RWPE2 (cell line): ENCODE data around the gene XAGE3.
"Not testable (repeated sequence)": the region's sequence is repeated elsewhere in the genome, so short reads cannot be mapped to it uniquely, and the experiment has no call there.

Experiments
- ATAC-seq: fragments of 200-7000 bp; cut with Tn5 transposase; 3 replicates; pipeline ENCODE4 v1.9.1; 2021; ENCODE audit warnings: low read depth
- DNase-seq: peaks from one replicate; pipeline ENCODE4 v3.0.0-alpha.2; 2020; ENCODE audit warnings: low spot score
- H3K27ac ChIP-seq: fragments of 450-650 bp; 2 replicates; pipeline ENCODE4 v1.5.1; 2017; ENCODE audit warnings: mild to moderate bottlenecking; ENCODE audit not compliant: poor library complexity, severe bottlenecking
- H3K27me3 ChIP-seq: fragments of 250-450 bp; sonication (Bioruptor Pico); 2 replicates; pipeline ENCODE4 v1.5.1; 2021; ENCODE audit warnings: mild to moderate bottlenecking, moderate library complexity; ENCODE audit not compliant: insufficient read depth, poor library complexity, severe bottlenecking
- H3K36me3 ChIP-seq: fragments of 250-450 bp; sonication (Bioruptor Pico); 2 replicates; pipeline ENCODE4 v1.5.1; 2020; ENCODE audit warnings: low read depth, mild to moderate bottlenecking, moderate library complexity
- H3K4me1 ChIP-seq: fragments of 250-450 bp; sonication (Bioruptor Pico); 2 replicates; pipeline ENCODE4 v1.5.1; 2021; ENCODE audit warnings: mild to moderate bottlenecking, moderate library complexity; ENCODE audit not compliant: insufficient read depth, poor library complexity, severe bottlenecking
- H3K4me3 ChIP-seq: fragments of 250-450 bp; sonication (Bioruptor Pico); 2 replicates; pipeline ENCODE4 v1.5.1; 2021; ENCODE audit warnings: mild to moderate bottlenecking, moderate library complexity; ENCODE audit not compliant: severe bottlenecking
- H3K9me3 ChIP-seq: fragments of 250-450 bp; sonication (Bioruptor Pico); 2 replicates; pipeline ENCODE4 v1.5.1; 2021; ENCODE audit warnings: mild to moderate bottlenecking, moderate library complexity; ENCODE audit not compliant: severe bottlenecking
- TF ChIP-seq, protein P1 (sequence below): fragments of 450-650 bp; IDR thresholded peaks from one replicate; pipeline ENCODE4 v1.5.1; 2017; ENCODE audit warnings: mild to moderate bottlenecking, moderate library complexity; ENCODE audit not compliant: poor library complexity, severe bottlenecking

Gene XAGE3, protein sequence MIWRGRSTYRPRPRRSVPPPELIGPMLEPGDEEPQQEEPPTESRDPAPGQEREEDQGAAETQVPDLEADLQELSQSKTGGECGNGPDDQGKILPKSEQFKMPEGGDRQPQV

DNA sequence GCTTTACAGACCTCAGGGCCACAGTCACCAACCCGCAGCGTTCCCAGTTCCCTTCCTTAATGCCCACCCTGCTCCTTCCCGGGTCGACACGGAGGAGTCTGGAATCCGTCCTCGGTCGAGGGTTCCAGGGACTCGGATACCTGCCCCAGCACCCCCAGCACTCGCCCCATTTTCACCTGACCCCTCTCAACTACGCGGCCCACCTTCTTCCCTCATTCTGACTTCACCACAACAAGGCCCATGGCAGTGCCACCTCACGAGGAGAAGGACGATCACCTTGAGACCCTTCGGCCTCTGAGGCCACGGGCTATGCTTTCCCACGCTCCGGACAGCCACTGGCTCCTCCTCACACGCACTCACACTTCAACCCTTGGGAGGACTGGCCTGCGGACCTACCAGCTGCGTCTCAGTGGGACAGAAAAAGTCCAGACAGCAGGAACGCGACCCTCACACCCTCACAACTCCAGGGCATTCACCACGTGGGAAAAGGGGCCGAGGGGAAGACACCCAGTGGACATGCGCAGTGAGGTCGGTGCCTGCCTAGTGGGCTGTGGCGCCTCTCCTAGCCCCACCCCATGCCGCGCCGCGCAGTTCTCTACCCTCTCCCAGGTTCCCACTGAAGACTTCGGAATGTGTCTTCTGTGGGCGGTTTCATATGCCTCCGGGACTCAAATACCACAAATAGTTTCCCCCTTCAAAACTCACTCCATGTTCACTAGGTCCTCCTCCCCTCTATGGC, at the start of gene XAGE3:
Gene XAGE3, minus strand, starts transcription at position 474 of the 739 bp plus-strand sequence. CDS start 950 bp downstream, outside the sequence.
- H3K4me1 ChIP-seq = no peaks in the 10 kb centered on the region
- ATAC-seq = no peak
- no peaks in the 10 kb centered on the region for H3K36me3 ChIP-seq
- H3K9me3 ChIP-seq = no peaks in the 10 kb centered on the region
- H3K27ac ChIP-seq = no peak within 1 kb of the TSS
- H3K27me3 ChIP-seq = no peaks in the 10 kb centered on the region
- no peak within 1 kb of the TSS for H3K4me3 ChIP-seq
- TF ChIP-seq, protein P1, sequence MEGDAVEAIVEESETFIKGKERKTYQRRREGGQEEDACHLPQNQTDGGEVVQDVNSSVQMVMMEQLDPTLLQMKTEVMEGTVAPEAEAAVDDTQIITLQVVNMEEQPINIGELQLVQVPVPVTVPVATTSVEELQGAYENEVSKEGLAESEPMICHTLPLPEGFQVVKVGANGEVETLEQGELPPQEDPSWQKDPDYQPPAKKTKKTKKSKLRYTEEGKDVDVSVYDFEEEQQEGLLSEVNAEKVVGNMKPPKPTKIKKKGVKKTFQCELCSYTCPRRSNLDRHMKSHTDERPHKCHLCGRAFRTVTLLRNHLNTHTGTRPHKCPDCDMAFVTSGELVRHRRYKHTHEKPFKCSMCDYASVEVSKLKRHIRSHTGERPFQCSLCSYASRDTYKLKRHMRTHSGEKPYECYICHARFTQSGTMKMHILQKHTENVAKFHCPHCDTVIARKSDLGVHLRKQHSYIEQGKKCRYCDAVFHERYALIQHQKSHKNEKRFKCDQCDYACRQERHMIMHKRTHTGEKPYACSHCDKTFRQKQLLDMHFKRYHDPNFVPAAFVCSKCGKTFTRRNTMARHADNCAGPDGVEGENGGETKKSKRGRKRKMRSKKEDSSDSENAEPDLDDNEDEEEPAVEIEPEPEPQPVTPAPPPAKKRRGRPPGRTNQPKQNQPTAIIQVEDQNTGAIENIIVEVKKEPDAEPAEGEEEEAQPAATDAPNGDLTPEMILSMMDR = no peak
- DNase-seq = peak; percentile 19

DNA sequence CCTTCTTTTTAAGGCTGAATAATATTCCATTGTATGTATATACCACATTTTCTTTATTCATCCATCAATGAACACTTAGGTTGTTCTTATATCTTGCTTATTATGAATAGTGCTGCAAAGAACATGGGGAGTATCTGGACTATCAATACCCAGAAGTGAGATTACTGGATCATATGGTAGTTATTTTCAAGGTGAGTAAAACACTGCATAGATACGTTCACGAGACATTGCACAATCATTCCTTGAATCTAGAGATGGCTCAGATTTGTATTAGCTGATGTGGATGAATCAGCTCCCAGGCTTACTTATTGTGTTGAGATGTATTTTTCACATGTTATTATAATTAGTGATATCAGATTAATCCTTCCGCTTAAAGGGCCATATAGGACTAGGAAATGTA, 46.8 kb upstream of the XAGE3 start:
- H3K27me3 ChIP-seq, ATAC-seq, H3K9me3 ChIP-seq, DNase-seq, H3K27ac ChIP-seq, H3K4me1 ChIP-seq, H3K36me3 ChIP-seq, H3K4me3 ChIP-seq: not testable (repeated sequence)

DNA sequence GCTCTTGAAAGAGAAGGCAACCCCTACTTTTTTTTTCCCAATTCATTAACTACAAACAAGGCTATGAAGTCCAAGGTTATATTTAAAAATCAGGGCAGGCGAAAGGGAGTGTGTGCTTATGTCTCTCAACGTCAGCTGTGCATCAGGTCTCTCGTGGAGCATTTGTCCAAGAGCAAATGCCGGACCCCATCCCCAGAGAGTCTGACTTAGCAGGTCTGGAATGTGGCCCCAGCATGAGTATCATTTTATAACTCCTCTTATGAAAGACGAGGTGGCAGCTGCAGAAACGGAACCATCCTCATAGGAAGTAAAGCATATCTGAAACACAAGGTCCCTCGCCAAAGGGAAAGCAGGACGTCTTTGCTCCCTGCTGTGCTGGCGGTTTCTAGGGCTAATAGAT, 45.8 kb upstream of the XAGE3 start:
- H3K4me1 ChIP-seq, H3K4me3 ChIP-seq, DNase-seq, H3K27ac ChIP-seq, ATAC-seq, H3K36me3 ChIP-seq, H3K9me3 ChIP-seq, H3K27me3 ChIP-seq: not testable (repeated sequence)

DNA sequence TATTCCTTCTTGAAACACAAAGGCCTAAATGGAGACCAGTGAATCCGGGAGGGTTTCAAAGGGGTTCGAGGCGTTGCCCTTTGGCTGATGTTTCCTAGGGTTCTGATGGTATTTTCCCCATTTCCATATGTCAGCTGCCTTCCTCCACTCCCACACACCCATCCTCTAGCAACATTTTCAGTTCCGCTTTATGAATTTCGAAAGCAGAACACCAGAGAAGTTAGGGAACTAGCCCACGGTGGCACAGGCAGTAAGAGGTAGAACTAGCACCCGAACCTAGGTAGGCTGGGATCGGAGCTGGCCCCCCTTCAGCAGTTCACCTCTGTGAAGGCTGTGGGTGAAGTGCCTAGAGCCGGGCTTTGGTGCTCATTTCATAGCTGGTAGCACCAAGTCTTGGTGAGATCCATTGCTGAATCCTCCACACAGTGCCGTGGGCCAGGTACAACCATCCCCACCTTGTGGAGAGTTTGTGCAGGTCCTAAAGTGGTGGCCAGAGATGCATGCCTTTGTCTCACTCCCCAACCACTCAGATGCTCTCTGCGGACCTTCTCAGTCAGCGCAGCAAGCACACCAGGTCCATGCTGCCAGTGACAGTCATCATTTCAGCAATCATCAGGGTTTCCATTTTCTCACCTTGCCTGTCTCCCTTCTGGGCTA, 41.6 kb upstream of the XAGE3 start:
- not testable (repeated sequence) for H3K27me3 ChIP-seq, DNase-seq, H3K36me3 ChIP-seq, H3K27ac ChIP-seq, H3K4me1 ChIP-seq, ATAC-seq, H3K4me3 ChIP-seq, H3K9me3 ChIP-seq

DNA sequence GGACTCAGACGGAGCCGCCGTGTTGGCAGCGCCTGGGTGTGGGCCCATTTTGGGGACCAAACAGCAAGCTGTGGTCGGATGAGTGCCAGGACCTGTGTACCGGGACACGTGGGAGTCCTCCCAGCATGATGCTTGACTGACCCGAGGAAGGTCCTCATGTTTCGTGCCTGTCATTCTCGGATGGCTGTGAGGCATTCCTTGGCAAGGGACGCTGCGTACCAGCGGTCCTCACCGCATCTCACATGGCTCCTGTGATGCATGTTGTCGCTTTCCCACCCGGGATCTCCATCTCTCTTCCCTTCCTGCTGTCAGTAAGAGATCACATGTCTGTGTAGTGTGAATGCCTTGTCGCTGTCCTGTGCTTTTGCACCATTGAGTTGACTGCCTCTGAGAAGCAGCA, 40.0 kb upstream of the XAGE3 start:
- not testable (repeated sequence) for H3K4me1 ChIP-seq, DNase-seq, H3K27me3 ChIP-seq, H3K27ac ChIP-seq, H3K9me3 ChIP-seq, H3K4me3 ChIP-seq, ATAC-seq, H3K36me3 ChIP-seq

DNA sequence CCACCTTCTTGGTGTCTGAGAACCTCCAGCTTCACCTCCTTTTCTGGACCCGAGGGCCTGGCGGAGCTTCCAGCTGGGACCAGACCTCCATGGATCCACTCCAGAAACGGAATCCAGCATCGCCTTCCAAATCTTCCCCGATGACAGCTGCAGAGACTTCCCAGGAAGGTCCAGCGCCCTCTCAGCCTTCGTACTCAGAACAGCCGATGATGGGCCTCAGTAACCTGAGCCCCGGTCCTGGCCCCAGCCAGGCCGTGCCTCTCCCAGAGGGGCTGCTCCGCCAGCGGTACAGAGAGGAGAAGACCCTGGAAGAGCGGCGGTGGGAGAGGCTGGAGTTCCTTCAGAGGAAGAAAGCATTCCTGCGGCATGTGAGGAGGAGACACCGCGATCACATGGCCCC, 39.3 kb upstream of the XAGE3 start:
- not testable (repeated sequence) for ATAC-seq, H3K27me3 ChIP-seq, H3K4me1 ChIP-seq, DNase-seq, H3K9me3 ChIP-seq, H3K36me3 ChIP-seq, H3K27ac ChIP-seq, H3K4me3 ChIP-seq

DNA sequence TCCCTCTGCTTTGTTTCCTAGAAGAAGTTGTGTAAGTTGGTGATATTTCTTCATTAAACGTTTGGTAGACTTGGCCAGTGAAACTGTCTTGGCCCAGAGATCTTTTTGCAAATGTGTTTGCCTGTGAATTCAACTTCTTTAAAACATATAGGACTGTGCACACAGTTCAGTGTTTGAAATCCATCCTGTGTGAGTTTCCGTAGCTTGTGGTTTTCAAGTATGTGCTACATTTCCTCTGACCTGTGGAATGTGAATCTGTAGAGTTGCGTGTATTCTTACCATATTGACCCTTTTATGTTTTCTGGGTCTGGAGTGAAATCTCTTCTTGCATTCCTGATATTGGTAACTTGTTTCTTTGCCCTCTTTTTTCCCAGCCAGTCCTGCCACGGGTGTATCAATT, 38.2 kb upstream of the XAGE3 start:
- not testable (repeated sequence) for ATAC-seq, H3K36me3 ChIP-seq, H3K9me3 ChIP-seq, H3K4me3 ChIP-seq, H3K27me3 ChIP-seq, H3K27ac ChIP-seq, DNase-seq, H3K4me1 ChIP-seq

DNA sequence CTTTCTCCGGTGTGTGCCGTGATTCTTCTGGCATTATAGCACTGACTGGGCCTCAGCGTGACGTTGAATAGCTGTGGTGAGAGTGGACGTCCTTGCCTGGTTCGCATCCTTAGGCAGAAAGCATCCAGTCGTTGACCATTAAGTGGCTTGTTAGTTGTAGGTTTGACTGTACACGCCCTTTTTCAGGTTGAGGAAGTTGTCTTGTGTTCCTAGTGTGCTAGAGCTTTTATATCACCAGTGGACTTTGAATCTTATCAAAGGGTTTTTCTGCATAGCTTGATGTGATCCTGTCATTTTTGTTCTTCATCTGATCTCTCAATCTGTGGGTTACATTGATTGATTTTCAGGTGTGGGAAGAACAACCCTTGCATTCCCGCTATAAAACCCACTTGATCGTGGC, 37.6 kb upstream of the XAGE3 start:
- not testable (repeated sequence) for H3K27ac ChIP-seq, H3K27me3 ChIP-seq, H3K36me3 ChIP-seq, H3K4me3 ChIP-seq, H3K4me1 ChIP-seq, DNase-seq, H3K9me3 ChIP-seq, ATAC-seq

DNA sequence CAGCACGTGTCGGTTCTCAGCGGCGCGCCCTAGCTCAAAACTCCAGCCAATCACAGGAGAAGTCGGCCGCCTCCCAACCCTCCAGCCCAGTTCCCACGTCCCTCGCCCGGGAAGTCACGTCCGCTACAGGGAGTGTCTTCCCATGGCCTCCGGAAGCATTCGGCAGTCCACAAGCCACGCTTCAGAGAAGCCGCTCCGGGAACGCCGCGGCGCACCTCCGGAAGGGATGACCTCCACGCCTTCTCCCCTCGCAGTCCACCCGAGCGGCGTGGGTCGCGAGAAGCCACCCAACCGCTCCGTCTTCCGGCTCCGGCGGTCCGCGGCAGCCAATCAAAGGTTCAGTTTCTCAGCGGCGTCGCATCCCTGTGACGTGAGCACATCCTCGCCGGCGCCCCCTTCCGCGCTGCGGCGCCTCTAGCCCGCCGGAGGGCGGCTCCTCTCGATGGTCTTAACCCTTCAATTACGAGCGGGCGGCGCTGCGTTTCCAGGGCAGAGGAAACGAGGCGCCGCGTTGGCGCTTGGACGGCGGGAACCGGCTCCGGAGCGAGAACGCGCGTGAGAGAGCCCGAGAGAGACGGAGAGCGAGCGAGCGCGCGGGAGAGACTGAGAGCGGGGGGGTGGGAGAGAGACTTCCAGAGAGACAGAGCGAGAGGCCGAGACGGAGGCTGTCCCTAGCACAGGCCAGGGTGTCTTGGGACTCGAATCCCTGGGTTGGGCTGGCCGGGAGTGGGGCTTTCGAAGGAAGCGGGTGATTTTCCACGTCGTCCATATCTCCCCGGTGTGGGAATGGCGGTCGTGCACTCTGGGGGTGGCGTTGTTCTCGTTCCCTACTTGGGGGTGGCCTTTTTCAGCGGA, 29.2 kb upstream of the XAGE3 start, which contains the start of gene FAM156B:
Gene FAM156B, plus strand, starts transcription at position 476 of the 855 bp plus-strand sequence. CDS start 9,896 bp downstream, outside the sequence.
- not testable (repeated sequence) for DNase-seq, H3K27me3 ChIP-seq, H3K27ac ChIP-seq, H3K4me3 ChIP-seq, H3K9me3 ChIP-seq, H3K4me1 ChIP-seq, H3K36me3 ChIP-seq
- ATAC-seq = peak; percentile 84

DNA sequence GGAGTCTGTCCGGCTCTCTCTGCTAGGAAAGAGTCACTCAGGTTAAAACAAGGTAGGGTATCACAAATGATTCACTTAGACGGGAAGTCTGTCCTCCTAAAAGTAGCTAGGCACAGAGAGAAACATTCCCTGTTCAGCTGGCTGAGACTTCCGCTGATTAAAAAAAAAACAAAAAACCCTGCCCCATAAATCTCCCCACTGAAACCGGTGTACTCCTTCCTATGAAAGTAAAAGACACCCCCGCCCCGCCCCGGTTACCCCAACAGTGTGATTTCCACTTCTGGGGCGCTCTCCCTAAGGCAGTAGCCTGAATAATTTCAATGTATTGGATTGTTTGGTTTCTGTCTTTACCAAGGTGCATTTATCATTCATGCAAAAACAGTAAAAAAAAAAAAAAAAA, 28.6 kb upstream of the XAGE3 start:
- H3K9me3 ChIP-seq, H3K27me3 ChIP-seq, H3K4me3 ChIP-seq, H3K27ac ChIP-seq, DNase-seq, H3K36me3 ChIP-seq, ATAC-seq, H3K4me1 ChIP-seq: not testable (repeated sequence)
